ENCODE data around the gene FAP.

FAP gene

GRCh38 chr2:162125138-162125537 lies 118.1 kb downstream of the FAP start:
- no peak for DNase-seq

DNA sequence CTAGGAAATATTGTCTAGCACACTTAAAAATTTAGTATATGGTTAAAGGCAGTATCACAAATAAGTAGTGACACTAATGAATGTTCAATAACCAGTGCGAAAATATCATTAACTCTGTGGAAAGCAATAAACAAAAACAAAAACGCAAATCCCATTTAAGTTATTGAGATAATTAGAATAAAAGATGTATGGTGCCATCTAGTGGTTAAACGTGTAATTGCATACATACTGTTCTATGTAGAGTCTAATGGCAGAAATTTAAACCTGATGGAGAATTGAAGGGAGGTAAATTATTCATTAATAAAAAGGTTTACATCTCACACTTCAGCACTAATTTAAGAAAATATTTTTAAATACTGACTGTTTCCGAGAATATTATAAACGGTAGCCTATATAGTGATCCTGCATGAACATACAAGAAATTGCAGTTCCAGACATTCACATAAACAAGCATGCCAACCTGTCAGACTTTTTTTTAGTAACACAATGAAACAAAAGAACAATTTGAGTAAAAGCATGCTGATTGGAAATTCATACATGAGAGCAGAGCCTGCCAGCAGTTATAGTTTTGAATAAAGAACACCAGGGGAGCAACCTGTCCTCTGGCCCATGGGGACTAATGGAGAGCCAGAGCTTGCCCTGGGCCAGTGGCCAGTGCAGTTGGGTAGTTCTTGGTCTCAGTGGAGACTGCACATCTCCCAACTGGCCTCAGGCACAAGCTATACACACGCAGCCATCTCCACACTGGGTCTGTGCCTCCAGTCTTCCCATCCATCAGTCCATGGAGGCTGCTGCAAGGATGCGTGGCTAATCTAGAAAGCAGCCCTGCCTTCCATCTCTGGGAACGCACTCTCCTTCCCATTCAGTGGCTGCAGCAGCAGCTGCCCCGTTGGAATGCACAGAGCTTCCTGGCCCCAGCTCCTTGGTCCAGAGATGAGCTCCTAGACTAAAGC lies 119.2 kb downstream of the FAP start:
- peak; percentile 59 for DNase-seq

Measured in NCI-H2107 (cell line).